GM12865 (cell line): Measurements from ENCODE around the gene CRTAP.
"Not testable (repeated sequence)": the region's sequence is repeated elsewhere in the genome, so short reads cannot be mapped to it uniquely, and the experiment has no call there.

ENCODE experiments used
- DNase-seq: peaks from one replicate; pipeline ENCODE4 v3.0.0; 2010; ENCODE audit warnings: low read depth
- H3K4me3 ChIP-seq: 2 replicates; pipeline ENCODE4 v1.5.1; 2011; ENCODE audit warnings: mild to moderate bottlenecking, low read depth, low read length, control low read depth
- CTCF ChIP-seq: IDR thresholded peaks from 2 replicates; pipeline ENCODE4 v1.5.1; 2011; ENCODE audit warnings: low read length, control low read depth, low read depth, inconsistent platforms; ENCODE audit not compliant: insufficient read depth; ENCODE audit errors: missing control alignments

CRTAP gene

GRCh38 chr3:33075995-33076394 is 37.8 kb upstream of the CRTAP start:
- no peak for TF ChIP-seq CTCF
- no peak for DNase-seq
- no peak overlapping the region for H3K4me3 ChIP-seq

GRCh38 chr3:33076952-33077351 is 36.9 kb upstream of the CRTAP start:
- TF ChIP-seq CTCF: no peak
- H3K4me3 ChIP-seq: no peak overlapping the region
- DNase-seq: no peak

DNA sequence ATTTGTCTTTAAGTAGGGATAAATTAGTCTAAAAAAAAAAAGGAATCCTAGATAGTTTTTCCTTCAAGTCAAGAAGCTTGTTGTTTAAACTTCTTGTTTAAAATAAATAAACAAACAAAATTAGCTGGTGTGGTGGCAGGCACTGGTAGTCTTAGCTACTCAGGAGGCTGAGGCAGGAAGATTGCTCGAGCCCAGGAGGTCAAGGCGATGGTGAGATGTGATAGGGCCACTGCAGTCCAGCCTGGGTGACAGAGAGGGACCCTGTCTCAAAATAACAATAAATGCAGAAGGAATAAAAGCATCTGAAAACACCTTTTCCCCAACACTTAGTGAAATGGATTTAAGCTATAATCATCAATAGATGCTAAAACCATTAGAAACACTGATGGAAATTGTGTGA is 35.8 kb upstream of the CRTAP start:
- TF ChIP-seq CTCF: no peak
- no peak overlapping the region for H3K4me3 ChIP-seq
- no peak for DNase-seq

GRCh38 chr3:33079813-33080212 is 34.0 kb upstream of the CRTAP start:
- DNase-seq, H3K4me3 ChIP-seq: not testable (repeated sequence)

- no peak for TF ChIP-seq CTCF
- no peak overlapping the region for H3K4me3 ChIP-seq
- DNase-seq: no peak
Measured at GRCh38 chr3:33081812-33082211, 32.0 kb upstream of the CRTAP start.

DNA sequence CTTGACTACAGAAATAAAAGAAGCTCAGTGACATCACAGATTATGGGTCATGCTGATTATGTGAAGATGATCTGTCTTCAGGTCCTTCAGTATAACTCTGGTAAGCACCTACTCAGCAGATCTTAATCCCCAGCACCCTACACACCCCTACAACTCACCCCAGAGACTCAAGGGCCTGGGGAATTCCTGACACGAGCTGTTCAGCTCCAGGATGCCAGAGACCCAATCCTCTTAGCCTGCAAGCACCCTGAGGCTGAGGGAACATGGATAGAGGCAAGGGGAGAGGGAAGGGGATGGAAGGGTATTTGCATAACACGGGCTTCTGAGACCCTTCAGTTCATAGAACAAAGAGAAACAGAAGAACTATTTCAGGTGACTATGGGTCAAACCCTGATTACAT is 29.9 kb upstream of the CRTAP start:
- no peak for TF ChIP-seq CTCF
- no peak for DNase-seq

DNA sequence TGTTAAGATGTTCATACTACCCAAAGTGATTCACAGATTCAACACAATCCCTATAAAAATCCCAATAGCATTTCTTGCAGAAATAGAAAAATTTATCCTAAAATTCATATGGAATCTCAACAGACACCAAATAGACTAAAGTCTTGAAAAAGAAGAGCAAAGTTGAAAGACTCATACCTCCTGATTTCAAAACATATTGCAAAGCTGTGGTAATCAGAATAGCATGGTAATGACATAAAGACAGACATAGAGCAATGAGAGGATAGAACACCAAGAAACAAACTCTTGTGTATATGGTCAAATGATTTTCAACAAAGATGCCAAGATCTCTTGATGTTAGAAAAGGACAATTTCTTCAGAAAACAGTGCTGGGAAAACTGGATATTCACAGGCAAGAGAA is 25.1 kb upstream of the CRTAP start:
- no peak overlapping the region for H3K4me3 ChIP-seq
- no peak for TF ChIP-seq CTCF
- DNase-seq: no peak

More for the DNA sequence above, 29.9 kb upstream of the CRTAP start:
- no peak overlapping the region for H3K4me3 ChIP-seq

DNA sequence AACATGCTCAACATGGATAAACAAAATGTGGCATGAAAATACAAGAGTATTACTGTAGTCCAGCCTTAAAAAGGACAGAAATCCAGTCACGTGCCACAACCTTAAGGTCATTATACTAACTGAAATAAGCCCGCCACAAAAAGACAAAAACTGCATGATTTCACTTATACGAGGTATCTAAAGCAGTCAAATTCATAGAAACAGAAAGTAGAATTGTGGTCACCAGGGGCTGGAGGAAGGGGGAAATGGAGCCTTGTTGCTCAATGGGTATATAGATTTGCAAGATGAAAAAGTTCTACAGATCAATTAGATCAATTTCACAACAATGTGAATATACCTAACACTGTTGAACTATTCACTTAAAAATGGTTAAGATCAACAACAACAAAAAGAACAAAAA is 24.3 kb upstream of the CRTAP start:
- no peak for TF ChIP-seq CTCF
- H3K4me3 ChIP-seq: no peak overlapping the region
- peak; percentile 73 for DNase-seq
